H1 (cell line): ENCODE results near the gene DHRS7B. TPM values are rescaled to one million over a fixed set of nuclear protein-coding genes. Genes with fewer than 3 reads are reported as not detected.

Source experiments
- CTCF ChIA-PET: fragments of 300-600 bp; sonication (Branson Sonifier 250); formaldehyde crosslinking; loops from one replicate; lab custom pipeline; 2021; ENCODE audit not compliant: partially characterized antibody; lab: Charles Lee
- POLR2A ChIA-PET: fragments of 300-600 bp; sonication (Branson Sonifier 250); formaldehyde crosslinking; loops from one replicate; lab custom pipeline; 2021; ENCODE audit warnings: inconsistent platforms; ENCODE audit not compliant: partially characterized antibody; lab: Charles Lee
- DNase-seq, 2 experiments: peaks; one replicate each; pipeline versions ENCODE4 v3.0.0 to v3.0.0-alpha.2; 2010 to 2022; ENCODE audit warnings: low spot score in 2 of 2, low read depth in 1 of 2, mixed read lengths in 1 of 2
- FAIRE-seq: peaks from 2 replicates; lab custom pipeline; 2011; peaks lifted over from hg19 to GRCh38; lab: Jason Lieb, UNC
- H2AFZ ChIP-seq: 2 replicates; pipeline ENCODE4 v1.8.1; 2012; ENCODE audit warnings: low read length, inconsistent platforms
- H2AK5ac ChIP-seq: 2 replicates; pipeline ENCODE4 v1.6.1; 2013; ENCODE audit warnings: low read depth, low read length
- H2BK120ac ChIP-seq: replicated peaks from 2 replicates; pipeline ENCODE3; 2013; ENCODE audit warnings: low read depth, low read length, inconsistent platforms
- H2BK12ac ChIP-seq: 2 replicates; pipeline ENCODE4 v1.6.1; 2013; ENCODE audit warnings: low read depth, low read length
- H2BK15ac ChIP-seq: 2 replicates; pipeline ENCODE4 v1.6.1; 2013; ENCODE audit warnings: low read length
- H2BK20ac ChIP-seq: 2 replicates; pipeline ENCODE4 v1.6.1; 2013; ENCODE audit warnings: low read length
- H2BK5ac ChIP-seq: 2 replicates; pipeline ENCODE4 v1.6.1; 2013; ENCODE audit warnings: low read depth, low read length
- H3K14ac ChIP-seq: 2 replicates; pipeline ENCODE4 v1.6.1; 2013; ENCODE audit warnings: inconsistent platforms; ENCODE audit not compliant: insufficient read length
- H3K18ac ChIP-seq: 2 replicates; pipeline ENCODE4 v1.6.1; 2013; ENCODE audit warnings: low read length; ENCODE audit errors: extremely low read depth
- H3K23ac ChIP-seq: 2 replicates; pipeline ENCODE4 v1.6.1; 2013; ENCODE audit warnings: inconsistent platforms; ENCODE audit not compliant: insufficient read length
- H3K23me2 ChIP-seq: 2 replicates; pipeline ENCODE4 v1.6.1; 2013; ENCODE audit warnings: low read depth, low read length
- H3K27ac ChIP-seq: 2 replicates; pipeline ENCODE4 v1.6.1; 2011; ENCODE audit warnings: low read depth, low read length, inconsistent platforms
- H3K27me3 ChIP-seq, 4 experiments: replicated peaks in 1 of 4; 1 replicate in 1 of 4; 2 replicates in 3 of 4; pipeline versions ENCODE4 v1.6.1 to v1.8.1; 2011 to 2013; ENCODE audit warnings: low read length in 3 of 4, mild to moderate bottlenecking in 3 of 4, inconsistent platforms in 2 of 4, mixed read lengths in 2 of 4, moderate library complexity in 1 of 4; ENCODE audit not compliant: control insufficient read depth in 3 of 4, insufficient read depth in 3 of 4; ENCODE audit errors: extremely low read depth in 1 of 4
- H3K36me3 ChIP-seq, 4 experiments: 2 replicates each; pipeline versions ENCODE4 v1.6.1 to v1.8.1; 2011 to 2013; ENCODE audit warnings: mild to moderate bottlenecking in 4 of 4, low read length in 3 of 4, moderate library complexity in 2 of 4, control low read depth in 1 of 4, inconsistent platforms in 1 of 4; ENCODE audit not compliant: insufficient read depth in 4 of 4, control insufficient read depth in 2 of 4
- H3K4ac ChIP-seq: replicated peaks from 2 replicates; pipeline ENCODE3; 2013; ENCODE audit warnings: low read length, low read depth, mixed read lengths, inconsistent platforms; ENCODE audit not compliant: insufficient read length
- H3K4me1 ChIP-seq, 4 experiments: replicated peaks in 1 of 4; 1 replicate in 1 of 4; 2 replicates in 3 of 4; pipeline versions ENCODE4 v1.6.1 to v1.8.1; 2011 to 2013; ENCODE audit warnings: low read length in 3 of 4, inconsistent platforms in 2 of 4, mixed read lengths in 1 of 4; ENCODE audit not compliant: insufficient read depth in 4 of 4, control insufficient read depth in 3 of 4
- H3K4me2 ChIP-seq, 2 experiments: 2 replicates each; pipeline versions ENCODE4 v1.6.1 to v1.8.1; 2011 to 2013; ENCODE audit warnings: low read depth in 2 of 2, low read length in 2 of 2, control low read depth in 1 of 2, inconsistent platforms in 1 of 2, mild to moderate bottlenecking in 1 of 2; ENCODE audit not compliant: insufficient read depth in 1 of 2
- H3K4me3 ChIP-seq, 4 experiments: fragments of 200-600, 300-600 bp in 1 of 4; sonication (generic), shearing (Covaris generic), sonication (Bioruptor Twin) in 1 of 4; 2 replicates each; pipeline versions ENCODE4 v1.5.1 to v1.8.1; 2011 to 2016; ENCODE audit warnings: low read length in 4 of 4, low read depth in 3 of 4, control low read depth in 2 of 4, inconsistent platforms in 2 of 4, mild to moderate bottlenecking in 2 of 4, mixed read lengths in 1 of 4, moderate library complexity in 1 of 4; ENCODE audit not compliant: insufficient read depth in 2 of 4; ENCODE audit errors: extremely low read depth in 1 of 4
- H3K56ac ChIP-seq: replicated peaks from 2 replicates; pipeline ENCODE3; 2013; ENCODE audit warnings: low read depth, mild to moderate bottlenecking, mixed read lengths, low read length, inconsistent platforms; ENCODE audit not compliant: insufficient read length
- H3K79me1 ChIP-seq: 2 replicates; pipeline ENCODE4 v1.6.1; 2013; ENCODE audit warnings: low read depth, low read length, control low read depth
- H3K79me2 ChIP-seq, 2 experiments: 2 replicates each; pipeline versions ENCODE4 v1.6.1 to v1.8.1; 2012 to 2013; ENCODE audit warnings: low read length in 2 of 2, mild to moderate bottlenecking in 2 of 2, inconsistent platforms in 1 of 2; ENCODE audit not compliant: insufficient read depth in 2 of 2, control insufficient read depth in 1 of 2
- H3K9ac ChIP-seq, 4 experiments: replicated peaks in 1 of 4; 1 replicate in 1 of 4; 2 replicates in 3 of 4; pipeline versions ENCODE4 v1.6.1 to v1.8.1; 2011 to 2013; ENCODE audit warnings: low read depth in 3 of 4, low read length in 3 of 4, control low read depth in 2 of 4, mild to moderate bottlenecking in 2 of 4, moderate library complexity in 2 of 4, inconsistent platforms in 1 of 4; ENCODE audit errors: extremely low read depth in 1 of 4
- H3K9me3 ChIP-seq, 2 experiments: 2 replicates each; pipeline versions ENCODE4 v1.6.1 to v1.8.1; 2012 to 2013; ENCODE audit warnings: mild to moderate bottlenecking in 2 of 2, moderate library complexity in 2 of 2, control low read depth in 1 of 2, inconsistent platforms in 1 of 2, low read depth in 1 of 2, low read length in 1 of 2, mixed read lengths in 1 of 2; ENCODE audit not compliant: insufficient read depth in 2 of 2
- H4K20me1 ChIP-seq, 2 experiments: replicated peaks in 1 of 2; 2 replicates each; pipeline versions ENCODE3 to v1.8.1; 2011 to 2013; ENCODE audit warnings: inconsistent platforms in 2 of 2, low read length in 2 of 2, mild to moderate bottlenecking in 1 of 2; ENCODE audit not compliant: insufficient read depth in 2 of 2, control insufficient read depth in 1 of 2
- H4K5ac ChIP-seq: 2 replicates; pipeline ENCODE4 v1.6.1; 2013; ENCODE audit warnings: low read length, low read depth, mixed read lengths, inconsistent platforms; ENCODE audit not compliant: insufficient read length
- H4K8ac ChIP-seq: 2 replicates; pipeline ENCODE4 v1.8.0; 2013; ENCODE audit warnings: mild to moderate bottlenecking, moderate library complexity, low read length, inconsistent platforms; ENCODE audit not compliant: insufficient read depth; ENCODE audit errors: extremely low read depth
- H4K91ac ChIP-seq: replicated peaks from 2 replicates; pipeline ENCODE3; 2013; ENCODE audit warnings: low read length, mixed read lengths, inconsistent platforms; ENCODE audit not compliant: insufficient read length
- SAP30 ChIP-seq: fragments of 300-600 bp; sonication (generic); IDR thresholded peaks from 2 replicates; pipeline ENCODE4 v1.7.1; 2012; ENCODE audit warnings: low read length, moderate library complexity, mild to moderate bottlenecking, inconsistent platforms; ENCODE audit not compliant: insufficient read depth, insufficient replicate concordance
- ZNF274 ChIP-seq: IDR thresholded peaks from 2 replicates; pipeline ENCODE4 v1.7.0; 2012; ENCODE audit warnings: low read length, borderline replicate concordance; ENCODE audit errors: extremely low read depth
- WGBS, 2 experiments: shearing (Covaris generic) in 1 of 2; methylation state at CpG; one replicate each; pipeline versions ENCODE4 v1.1.6 to v1.1.7; 2013 to 2015; ENCODE audit warnings: low lambda C conversion rate in 2 of 2, mixed read lengths in 2 of 2, inconsistent platforms in 1 of 2, low coverage in 1 of 2, missing lambda C conversion rate in 1 of 2; ENCODE audit not compliant: insufficient replicate concordance in 2 of 2, insufficient coverage in 1 of 2, insufficient read length in 1 of 2; ENCODE audit errors: extremely low coverage in 1 of 2, missing lambda C conversion rate in 1 of 2; 5-methylcytosine and 5-hydroxymethylcytosine counted together
- polyA plus RNA-seq, 7 experiments: library from polyadenylated mRNA; depleted of rRNA in 3 of 7; stranded (reverse) in 5 of 7; unstranded in 2 of 7; fragments of >200 nt in 5 of 7; fragments of 200-250 nt in 2 of 7; gene quantifications; 1 replicate in 5 of 7; 2 replicates in 1 of 7; 4 replicates in 1 of 7; pipeline versions ENCODE4 v1.2.1 to v1.2.3, GENCODE V29; 2011 to 2013; ENCODE audit warnings: missing spikeins in 2 of 7, mixed read lengths in 2 of 7
- total RNA-seq: library from RNA; stranded (reverse); fragmentation: NEBNext Ultra II Directional; extraction: Animal tissue kit (Norgen Biotek cat#: 25700); gene quantifications from 2 replicates; pipeline ENCODE4 v1.2.1, GENCODE V29; 2021
- TF ChIP-seq, protein P1 (sequence below), 3 experiments: IDR thresholded peaks; 1 replicate in 2 of 3; 2 replicates in 1 of 3; pipeline versions ENCODE4 v1.5.1 to v1.6.1; 2011; ENCODE audit warnings: low read length in 3 of 3, mild to moderate bottlenecking in 3 of 3, inconsistent platforms in 2 of 3, low read depth in 1 of 3, moderate library complexity in 1 of 3; ENCODE audit not compliant: insufficient read depth in 1 of 3; ENCODE audit errors: control extremely low read depth in 1 of 3

The DHRS7B gene
- total and polyA plus RNA-seq, 2 of the 8 experiments (the other 6 are each of a cell fraction or from before 2014, with no cell fraction given) = 11.0 to 27.9 TPM

DNA sequence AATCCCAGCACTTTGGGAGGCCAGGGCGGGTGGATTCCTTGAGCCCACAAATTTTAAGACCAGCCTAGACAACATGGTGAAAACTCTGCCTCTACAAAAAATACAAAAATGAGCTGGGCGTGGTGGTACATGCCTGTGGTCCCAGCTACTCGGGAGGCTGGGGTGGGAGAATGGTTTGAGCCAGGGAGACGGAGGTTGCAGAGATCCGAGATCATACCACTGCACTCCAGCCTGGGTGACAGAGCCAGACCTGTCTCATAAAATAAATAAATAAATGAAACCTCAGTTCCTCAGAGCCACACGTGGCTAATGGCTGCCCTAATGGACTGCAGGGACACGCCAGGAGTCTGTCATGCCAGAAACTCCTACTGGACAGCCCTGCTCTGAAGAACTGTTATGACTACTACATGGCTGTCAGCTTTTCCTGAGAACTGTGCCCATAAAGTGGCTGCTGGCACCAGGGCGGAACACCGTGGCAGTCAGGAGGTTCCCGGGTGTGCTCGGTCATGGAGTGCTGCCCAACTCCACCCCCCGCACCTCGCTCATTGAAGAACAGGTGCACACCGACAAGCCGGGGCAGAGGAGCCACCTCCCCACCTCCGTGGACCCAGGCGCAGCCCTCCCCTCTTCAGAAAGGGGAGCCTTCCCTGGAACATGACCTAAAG is 82.9 kb downstream of the DHRS7B start:
- FAIRE-seq = no peak

More for the DNA sequence above, 82.9 kb downstream of the DHRS7B start:
- H3K23ac ChIP-seq = no peak overlapping the region
- no peak for DNase-seq
- H2AK5ac ChIP-seq = no peak overlapping the region
- no peak overlapping the region for H4K91ac ChIP-seq
- 93% methylated on average over 16 of the region's 17 CpGs; no CpG with 5 or more reads in 1 of the 2 experiments for WGBS, 2 experiments
- H2AFZ ChIP-seq = no peak overlapping the region
- no peak overlapping the region for H4K5ac ChIP-seq
- H3K27me3 ChIP-seq = no peaks in the 10 kb centered on the region; a peak in 1 of 7 replicates
- ChIA-PET POLR2A (interaction anchor here (1.3 to 4.9 kb wide), 2 partner anchors 9 to 12 kb away, joined by 5 to 42 read pairs; no protein-coding TSS in a partner anchor), CTCF (interaction anchor here (1.3 kb wide), 1 partner anchor 24 kb away, joined by 3 read pairs; no protein-coding TSS in a partner anchor)
- no peak overlapping the region for H3K14ac ChIP-seq
- no peak overlapping the region for H2BK15ac ChIP-seq
- H3K9ac ChIP-seq = no peak overlapping the region
- H4K8ac ChIP-seq = no peak overlapping the region
- no peak overlapping the region for H3K4me2 ChIP-seq
- H3K56ac ChIP-seq = no peak overlapping the region
- H2BK120ac ChIP-seq = no peak overlapping the region
- no peak overlapping the region for H2BK20ac ChIP-seq
- no peak overlapping the region for H2BK5ac ChIP-seq
- H3K4ac ChIP-seq = no peak overlapping the region
- no peak overlapping the region for H3K4me3 ChIP-seq
- peaks cover 56 to 91% of the 10 kb centered on the region in 2 experiments for H3K79me2 ChIP-seq
- no peak overlapping the region for H3K18ac ChIP-seq
- H3K4me1 ChIP-seq = peaks cover 0 to 11% (median 4%) of the 10 kb centered on the region in 4 experiments; a peak in 5 of 7 replicates
- TF ChIP-seq SAP30 (no peak), ZNF274 (no peak)
- TF ChIP-seq, protein P1, sequence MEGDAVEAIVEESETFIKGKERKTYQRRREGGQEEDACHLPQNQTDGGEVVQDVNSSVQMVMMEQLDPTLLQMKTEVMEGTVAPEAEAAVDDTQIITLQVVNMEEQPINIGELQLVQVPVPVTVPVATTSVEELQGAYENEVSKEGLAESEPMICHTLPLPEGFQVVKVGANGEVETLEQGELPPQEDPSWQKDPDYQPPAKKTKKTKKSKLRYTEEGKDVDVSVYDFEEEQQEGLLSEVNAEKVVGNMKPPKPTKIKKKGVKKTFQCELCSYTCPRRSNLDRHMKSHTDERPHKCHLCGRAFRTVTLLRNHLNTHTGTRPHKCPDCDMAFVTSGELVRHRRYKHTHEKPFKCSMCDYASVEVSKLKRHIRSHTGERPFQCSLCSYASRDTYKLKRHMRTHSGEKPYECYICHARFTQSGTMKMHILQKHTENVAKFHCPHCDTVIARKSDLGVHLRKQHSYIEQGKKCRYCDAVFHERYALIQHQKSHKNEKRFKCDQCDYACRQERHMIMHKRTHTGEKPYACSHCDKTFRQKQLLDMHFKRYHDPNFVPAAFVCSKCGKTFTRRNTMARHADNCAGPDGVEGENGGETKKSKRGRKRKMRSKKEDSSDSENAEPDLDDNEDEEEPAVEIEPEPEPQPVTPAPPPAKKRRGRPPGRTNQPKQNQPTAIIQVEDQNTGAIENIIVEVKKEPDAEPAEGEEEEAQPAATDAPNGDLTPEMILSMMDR (IDR thresholded peaks at IDR 0.05; ENCODE audit: control extremely low read depth in 1 of 3, insufficient read depth in 1 of 3, low read depth in 1 of 3, low read length in 3 of 3) = no peak
- H3K23me2 ChIP-seq = peaks cover 1% of the 10 kb centered on the region
- H3K27ac ChIP-seq = no peak overlapping the region; the same call in 1 of the 2 replicates
- peaks cover 0 to 18% (median 4%) of the 10 kb centered on the region in 4 experiments; a peak in 4 of 8 replicates for H3K36me3 ChIP-seq
- no peak overlapping the region for H2BK12ac ChIP-seq
- no peaks in the 10 kb centered on the region for H3K9me3 ChIP-seq
- H3K79me1 ChIP-seq = peaks cover 25% of the 10 kb centered on the region
- peaks cover 39 to 46% of the 10 kb centered on the region in 2 experiments for H4K20me1 ChIP-seq
